Measurements from ENCODE around the gene KLC1. TPM values are rescaled to one million over a fixed set of nuclear protein-coding genes. Genes with fewer than 3 reads are reported as not detected.

Gene KLC1
- total RNA-seq, 1 donor from 2014 or later, result 211 TPM

- no peak overlapping the region for H3K4me3 Mint-ChIP-seq (ENCODE audit: unreplicated experiment)
- H3K4me1 Mint-ChIP-seq (ENCODE audit: unreplicated experiment), result no peaks in the 10 kb centered on the region
- H3K36me3 Mint-ChIP-seq (ENCODE audit: unreplicated experiment), result no peaks in the 10 kb centered on the region
Measured at GRCh38 chr14:103749860-103750259, 120.8 kb downstream of the KLC1 start.

More at GRCh38 chr14:103749860-103750259, 120.8 kb downstream of the KLC1 start:
- no peaks in the 10 kb centered on the region for H3K9me3 Mint-ChIP-seq (ENCODE audit: unreplicated experiment)
- DNase-seq (ENCODE audit: extremely low spot score, unreplicated experiment), result peak; percentile 7
- TF ChIP-seq CTCF (IDR thresholded peaks at IDR 0.05), result no peak
- no peaks in the 10 kb centered on the region for H3K27me3 Mint-ChIP-seq (ENCODE audit: unreplicated experiment)
- H3K27ac Mint-ChIP-seq (ENCODE audit: unreplicated experiment), result no peak overlapping the region

Other genes with a start within 250 kb of the KLC1 start
- 81.7 and 84.2 TPM in 2 replicates for gene MARK3, start 243.8 kb upstream of the KLC1 start, total RNA-seq
- gene CKB, start 106.4 kb upstream of the KLC1 start, total RNA-seq, result 25.4 and 31.4 TPM in 2 replicates
- 10.9 and 11.5 TPM in 2 replicates for gene TRMT61A, start 100.0 kb upstream of the KLC1 start, total RNA-seq
- 21.9 and 22.4 TPM in 2 replicates for gene BAG5, start 66.6 kb upstream of the KLC1 start, total RNA-seq
- gene COA8, start 66.3 kb upstream of the KLC1 start, total RNA-seq, result 41.0 and 42.0 TPM in 2 replicates
- 7.5 and 7.9 TPM in 2 replicates for gene XRCC3, start 86.2 kb downstream of the KLC1 start, total RNA-seq
- gene ZFYVE21, start 86.6 kb downstream of the KLC1 start, total RNA-seq, result 48.9 and 52.9 TPM in 2 replicates
- 7.9 and 9.0 TPM in 2 replicates for gene PPP1R13B, start 218.4 kb downstream of the KLC1 start, total RNA-seq